GM12878 (cell line): Measurements from ENCODE around the gene TMED10. TPM values are rescaled to one million over a fixed set of nuclear protein-coding genes. Genes with fewer than 3 reads are reported as not detected.

Source experiments
- ATAC-seq: fragments of 200-7000 bp; cut with Tn5 transposase; 3 replicates; pipeline ENCODE4 v1.9.1; 2020; ENCODE audit warnings: mild to moderate bottlenecking, moderate library complexity
- BruUV-seq: library from RNA; stranded (reverse); fragments of 400-500 nt; replicated peaks from 2 replicates; lab custom pipeline; 2021; lab: Mats Ljungman, UMichigan
- CTCF ChIA-PET: fragments of 300-600 bp; sonication (Branson Sonifier 250); formaldehyde crosslinking; extraction: SDS; loops from one replicate; lab custom pipeline; 2021; ENCODE audit warnings: inconsistent platforms; lab: Yijun Ruan, JAX
- POLR2A ChIA-PET: fragments of 350-600 bp; formaldehyde crosslinking; extraction: SDS; loops from one replicate; lab custom pipeline; 2021; ENCODE audit warnings: inconsistent platforms; lab: Charles Lee
- RAD21 ChIA-PET: fragments of 300-600 bp; sonication (Branson Sonifier 250); formaldehyde crosslinking; loops from one replicate; lab custom pipeline; 2023; ENCODE audit warnings: antibody characterized with exemption; ENCODE audit not compliant: unreplicated experiment; lab: Charles Lee
- SMC1A ChIA-PET: fragments of 300-600 bp; sonication (Branson Sonifier 250); formaldehyde crosslinking; loops from one replicate; lab custom pipeline; 2023; ENCODE audit not compliant: unreplicated experiment, uncharacterized antibody; lab: Charles Lee
- DNase-seq: peaks from one replicate; pipeline ENCODE4 v3.0.0-alpha.2; 2011; ENCODE audit warnings: low read depth, low spot score
- FAIRE-seq: peaks from 3 replicates; lab custom pipeline; 2011; peaks lifted over from hg19 to GRCh38; lab: Jason Lieb, UNC
- H2AFZ ChIP-seq: 2 replicates; pipeline ENCODE4 v1.6.0; 2011; ENCODE audit warnings: low read depth, low read length, control low read depth; ENCODE audit not compliant: control insufficient read depth
- H3K27ac ChIP-seq: 2 replicates; pipeline ENCODE4 v1.5.1; 2011; ENCODE audit warnings: control low read depth; ENCODE audit not compliant: control insufficient read depth, insufficient read depth
- H3K27me3 ChIP-seq, 2 experiments: replicated peaks in 1 of 2; 2 replicates each; pipeline versions ENCODE4 v1.6.0 to v1.6.1; 2011; ENCODE audit warnings: low read length in 1 of 2; ENCODE audit not compliant: control insufficient read depth in 2 of 2, insufficient read depth in 2 of 2
- H3K36me3 ChIP-seq, 2 experiments: 2 replicates each; pipeline ENCODE4 v1.5.1; 2011; ENCODE audit warnings: low read length in 1 of 2; ENCODE audit not compliant: control insufficient read depth in 2 of 2, insufficient read depth in 2 of 2
- H3K4me1 ChIP-seq: 2 replicates; pipeline ENCODE4 v1.6.1; 2011; ENCODE audit warnings: mild to moderate bottlenecking, low read length, moderate library complexity, mixed read lengths; ENCODE audit not compliant: control insufficient read depth, insufficient read depth
- H3K4me2 ChIP-seq: 2 replicates; pipeline ENCODE4 v1.6.0; 2011; ENCODE audit warnings: control low read depth; ENCODE audit not compliant: control insufficient read depth, insufficient read depth
- H3K4me3 ChIP-seq: fragments of 200-600 bp; sonication (generic); 2 replicates; pipeline ENCODE4 v1.5.1; 2016
- H3K79me2 ChIP-seq: 2 replicates; pipeline ENCODE4 v1.6.0; 2011; ENCODE audit warnings: low read length; ENCODE audit not compliant: control insufficient read depth, insufficient read depth
- H3K9ac ChIP-seq: 2 replicates; pipeline ENCODE4 v1.8.0; 2011; ENCODE audit warnings: low read length, control low read depth, mixed read lengths; ENCODE audit not compliant: control insufficient read depth, insufficient read depth
- H3K9me3 ChIP-seq: replicated peaks from 3 replicates; pipeline ENCODE4 v1.5.1; 2011; ENCODE audit warnings: mild to moderate bottlenecking, low read length; ENCODE audit not compliant: control insufficient read depth, insufficient read depth
- H4K20me1 ChIP-seq: 2 replicates; pipeline ENCODE4 v1.6.0; 2011; ENCODE audit not compliant: control insufficient read depth, insufficient read depth
- BCL11A ChIP-seq: IDR thresholded peaks from 2 replicates; pipeline ENCODE4 v1.6.1; 2011; ENCODE audit warnings: low read depth, low read length
- CBX3 ChIP-seq: fragments of 200-600 bp; sonication (generic); IDR thresholded peaks from 2 replicates; pipeline ENCODE4 v1.6.1; 2016; ENCODE audit warnings: low read depth, borderline replicate concordance
- CREM ChIP-seq: IDR thresholded peaks from 2 replicates; pipeline ENCODE4 v1.6.1; 2014; ENCODE audit warnings: antibody characterized with exemption, low read depth
- EGR1 ChIP-seq, 2 experiments: IDR thresholded peaks; 1 replicate in 1 of 2; 2 replicates in 1 of 2; pipeline ENCODE4 v1.6.1; 2011 to 2012; ENCODE audit warnings: low read depth in 2 of 2, low read length in 2 of 2, borderline replicate concordance in 1 of 2, mild to moderate bottlenecking in 1 of 2, moderate library complexity in 1 of 2
- NFYA ChIP-seq: IDR thresholded peaks from 2 replicates; pipeline ENCODE4 v1.6.1; 2011; ENCODE audit warnings: low read depth, mild to moderate bottlenecking, low read length, improper control_type of control experiment, borderline replicate concordance
- POLR2A ChIP-seq: IDR thresholded peaks from 2 replicates; pipeline ENCODE4 v1.6.1; 2011; ENCODE audit warnings: low read depth, mild to moderate bottlenecking, low read length
- TARDBP ChIP-seq: IDR thresholded peaks from 2 replicates; pipeline ENCODE4 v1.6.1; 2016; ENCODE audit warnings: borderline replicate concordance
- ZBTB40 ChIP-seq: fragments of 450-650 bp; IDR thresholded peaks from 2 replicates; pipeline ENCODE4 v1.6.1; 2016; ENCODE audit warnings: mild to moderate bottlenecking, moderate library complexity, borderline replicate concordance
- WGBS: methylation state at CpG from one replicate; pipeline ENCODE4 v1.1.6; 2016; ENCODE audit warnings: low lambda C conversion rate; ENCODE audit not compliant: insufficient replicate concordance, insufficient coverage; ENCODE audit errors: missing lambda C conversion rate; 5-methylcytosine and 5-hydroxymethylcytosine counted together
- in situ Hi-C: fragments of 300-500 bp; cut with MboI; formaldehyde crosslinking; loops from 9 replicates; pipeline ENCODE4 v1.14.3; 2018; ENCODE audit warnings: mixed read lengths
- intact Hi-C: fragments of 100-400 bp; cut with micrococcal nuclease; formaldehyde crosslinking; loops from one replicate; pipeline ENCODE4 v1.14.2; 2022; ENCODE audit not compliant: unreplicated experiment
- polyA plus RNA-seq, 11 experiments: library from polyadenylated mRNA; depleted of rRNA in 4 of 11; unstranded in 6 of 11; stranded (reverse) in 5 of 11; fragments of >200 nt; fragmentation: Nextera tagmentation in 4 of 11; fragmentation: Illumina TruSeq in 1 of 11; extraction: Ambion mirVana in 4 of 11; extraction: Trizol in 1 of 11; gene quantifications; 1 replicate in 1 of 11; 2 replicates in 10 of 11; pipeline versions ENCODE4 v1.2.1 to v1.2.3, GENCODE V29; 2011 to 2016; ENCODE audit warnings: inconsistent platforms in 2 of 11, missing spikeins in 2 of 11, low read depth in 1 of 11
- total RNA-seq, 4 experiments: library from RNA; depleted of rRNA in 3 of 4; stranded (reverse); fragments of >200 nt in 3 of 4; fragmentation: Illumina TruSeq in 1 of 4; extraction: Trizol in 1 of 4; gene quantifications; 2 replicates each; pipeline versions ENCODE4 v1.2.1 to v1.2.3, GENCODE V29; 2013 to 2021
- TF ChIP-seq, protein P1 (sequence below): fragments of 450-650 bp; IDR thresholded peaks from 2 replicates; pipeline ENCODE4 v1.6.1; 2016; ENCODE audit warnings: mild to moderate bottlenecking
- TF ChIP-seq, protein P2 (sequence below): fragments of 450-650 bp; formaldehyde crosslinking; IDR thresholded peaks from 2 replicates; pipeline ENCODE4 v1.4.0; 2020; ENCODE audit warnings: mild to moderate bottlenecking, moderate library complexity

TMED10 gene
- total and polyA plus RNA-seq, 10 of the 15 experiments (the other 5 are each of a cell fraction or from before 2014, with no cell fraction given), result 99.8 to 270 (median 180) TPM

DNA sequence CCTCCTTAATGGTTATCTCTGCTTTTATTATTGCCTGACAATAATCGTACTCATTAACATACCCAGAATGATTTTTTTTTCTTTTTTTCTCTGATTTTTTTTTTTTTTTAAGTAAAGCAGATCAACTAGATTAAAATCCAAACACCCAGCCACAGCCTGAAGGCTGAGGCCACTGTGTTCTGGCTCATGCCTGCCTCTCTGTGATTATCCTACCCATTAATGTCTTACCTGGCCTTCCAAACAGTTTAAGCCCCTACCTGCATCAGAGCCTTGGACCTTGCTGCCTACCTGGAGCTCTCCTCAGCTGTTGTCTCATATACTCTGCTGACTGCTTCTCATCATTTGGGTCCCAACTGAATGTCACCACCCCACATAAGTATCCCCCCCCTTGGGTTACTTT is 6.8 kb upstream of the TMED10 start (continued):
- TF ChIP-seq, protein P1, sequence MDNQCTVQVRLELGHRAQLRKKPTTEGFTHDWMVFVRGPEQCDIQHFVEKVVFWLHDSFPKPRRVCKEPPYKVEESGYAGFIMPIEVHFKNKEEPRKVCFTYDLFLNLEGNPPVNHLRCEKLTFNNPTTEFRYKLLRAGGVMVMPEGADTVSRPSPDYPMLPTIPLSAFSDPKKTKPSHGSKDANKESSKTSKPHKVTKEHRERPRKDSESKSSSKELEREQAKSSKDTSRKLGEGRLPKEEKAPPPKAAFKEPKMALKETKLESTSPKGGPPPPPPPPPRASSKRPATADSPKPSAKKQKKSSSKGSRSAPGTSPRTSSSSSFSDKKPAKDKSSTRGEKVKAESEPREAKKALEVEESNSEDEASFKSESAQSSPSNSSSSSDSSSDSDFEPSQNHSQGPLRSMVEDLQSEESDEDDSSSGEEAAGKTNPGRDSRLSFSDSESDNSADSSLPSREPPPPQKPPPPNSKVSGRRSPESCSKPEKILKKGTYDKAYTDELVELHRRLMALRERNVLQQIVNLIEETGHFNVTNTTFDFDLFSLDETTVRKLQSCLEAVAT, result no peak
- TF ChIP-seq EGR1 (IDR thresholded peaks at IDR 0.05; ENCODE audit: borderline replicate concordance in 1 of 2, low read depth in 2 of 2, low read length in 2 of 2) (no peak), NFYA (no peak), CBX3 (no peak), BCL11A (no peak), POLR2A (no peak), TARDBP (no peak)

- CTCF ChIA-PET, result interaction anchor here (0.7 to 1.9 kb wide), 3 partner anchors 12 to 100 kb away, joined by 4 read pairs; no protein-coding TSS in a partner anchor
These were observed 6.4 kb upstream of the TMED10 start for GRCh38 chr14:75182821-75183220.

More at GRCh38 chr14:75182821-75183220, 6.4 kb upstream of the TMED10 start:
- Histone ChIP-seq H3K36me3 (no peaks in the 10 kb centered on the region), H3K79me2 (no peaks in the 10 kb centered on the region), H3K27ac (no peak overlapping the region), H4K20me1 (no peaks in the 10 kb centered on the region), H3K4me2 (no peak overlapping the region), H3K27me3 (no peaks in the 10 kb centered on the region; a peak in 1 of 4 replicates), H3K4me1 (peaks cover 17% of the 10 kb centered on the region), H3K9ac (no peak overlapping the region), H3K9me3 (no peaks in the 10 kb centered on the region), H2AFZ (no peak overlapping the region), H3K4me3 (no peak overlapping the region)
- ChIA-PET POLR2A (interaction anchor here (1.1 kb wide), 1 partner anchor 34 kb away, joined by 4 read pairs; no protein-coding TSS in a partner anchor), RAD21 (no interaction called here), SMC1A (interaction anchor here (1.0 to 1.2 kb wide), 2 partner anchors 40 to 113 kb away, joined by 3 read pairs; no protein-coding TSS in a partner anchor)
- intact Hi-C loops (no loop called here), in situ Hi-C loops (no loop called here)
- DNase-seq (no peak), ATAC-seq (no peak), FAIRE-seq (no peak)
- no TSS peak for BruUV-seq
- TF ChIP-seq CREM (no peak), ZBTB40 (no peak)
- TF ChIP-seq, protein P2, sequence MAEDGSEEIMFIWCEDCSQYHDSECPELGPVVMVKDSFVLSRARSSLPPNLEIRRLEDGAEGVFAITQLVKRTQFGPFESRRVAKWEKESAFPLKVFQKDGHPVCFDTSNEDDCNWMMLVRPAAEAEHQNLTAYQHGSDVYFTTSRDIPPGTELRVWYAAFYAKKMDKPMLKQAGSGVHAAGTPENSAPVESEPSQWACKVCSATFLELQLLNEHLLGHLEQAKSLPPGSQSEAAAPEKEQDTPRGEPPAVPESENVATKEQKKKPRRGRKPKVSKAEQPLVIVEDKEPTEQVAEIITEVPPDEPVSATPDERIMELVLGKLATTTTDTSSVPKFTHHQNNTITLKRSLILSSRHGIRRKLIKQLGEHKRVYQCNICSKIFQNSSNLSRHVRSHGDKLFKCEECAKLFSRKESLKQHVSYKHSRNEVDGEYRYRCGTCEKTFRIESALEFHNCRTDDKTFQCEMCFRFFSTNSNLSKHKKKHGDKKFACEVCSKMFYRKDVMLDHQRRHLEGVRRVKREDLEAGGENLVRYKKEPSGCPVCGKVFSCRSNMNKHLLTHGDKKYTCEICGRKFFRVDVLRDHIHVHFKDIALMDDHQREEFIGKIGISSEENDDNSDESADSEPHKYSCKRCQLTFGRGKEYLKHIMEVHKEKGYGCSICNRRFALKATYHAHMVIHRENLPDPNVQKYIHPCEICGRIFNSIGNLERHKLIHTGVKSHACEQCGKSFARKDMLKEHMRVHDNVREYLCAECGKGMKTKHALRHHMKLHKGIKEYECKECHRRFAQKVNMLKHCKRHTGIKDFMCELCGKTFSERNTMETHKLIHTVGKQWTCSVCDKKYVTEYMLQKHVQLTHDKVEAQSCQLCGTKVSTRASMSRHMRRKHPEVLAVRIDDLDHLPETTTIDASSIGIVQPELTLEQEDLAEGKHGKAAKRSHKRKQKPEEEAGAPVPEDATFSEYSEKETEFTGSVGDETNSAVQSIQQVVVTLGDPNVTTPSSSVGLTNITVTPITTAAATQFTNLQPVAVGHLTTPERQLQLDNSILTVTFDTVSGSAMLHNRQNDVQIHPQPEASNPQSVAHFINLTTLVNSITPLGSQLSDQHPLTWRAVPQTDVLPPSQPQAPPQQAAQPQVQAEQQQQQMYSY (CRISPR knock-in tag), result no peak
- WGBS, result 96% methylated on average over 1 of the region's 1 CpG
